Activated T-helper 1 cell treated with anti-CD3 and anti-CD28 coated beads, Interleukin-12 subunit alpha, Interleukin-12 subunit beta, Interleukin-2, Interleukin-4 antibody, amounts not matched to agents 30 ng/mL and 10 ng/mL and 1 ng/mL, durations not matched to agents 14 hours and 24 hours and 36 hours (primary cell): Measurements from ENCODE around the gene CYSRT1. TPM values are rescaled to one million over a fixed set of nuclear protein-coding genes. Genes with fewer than 3 reads are reported as not detected.

Source experiments
- DNase-seq: peaks from one replicate; pipeline ENCODE4 v3.0.0; 2021; ENCODE audit warnings: low spot score
- H3K27ac Mint-ChIP-seq: one replicate; pipeline ENCODE4 v1.8.0; 2021; ENCODE audit warnings: mild to moderate bottlenecking, mixed read lengths
- H3K27me3 Mint-ChIP-seq: one replicate; pipeline ENCODE4 v1.8.0; 2022; ENCODE audit warnings: mild to moderate bottlenecking, moderate library complexity, mixed read lengths; ENCODE audit not compliant: insufficient read depth
- H3K36me3 Mint-ChIP-seq: one replicate; pipeline ENCODE4 v1.8.0; 2021; ENCODE audit warnings: low read depth, mixed read lengths
- H3K4me1 Mint-ChIP-seq: one replicate; pipeline ENCODE4 v1.8.0; 2021; ENCODE audit warnings: low read depth, mixed read lengths
- H3K4me3 Mint-ChIP-seq: one replicate; pipeline ENCODE4 v1.8.0; 2021; ENCODE audit warnings: mild to moderate bottlenecking, moderate library complexity, mixed read lengths
- H3K9me3 Mint-ChIP-seq: one replicate; pipeline ENCODE4 v1.8.0; 2021; ENCODE audit warnings: mixed read lengths
- intact Hi-C: fragments of 100-400 bp; cut with micrococcal nuclease; formaldehyde crosslinking; loops from one replicate; pipeline ENCODE4 v1.15.1; 2024
- total RNA-seq: library from RNA; stranded (reverse); gene quantifications from 2 replicates; pipeline ENCODE4 v1.2.3, GENCODE V29; 2022

Gene CYSRT1
- total RNA-seq, 1 donor from 2014 or later, result 0.60 TPM

DNA sequence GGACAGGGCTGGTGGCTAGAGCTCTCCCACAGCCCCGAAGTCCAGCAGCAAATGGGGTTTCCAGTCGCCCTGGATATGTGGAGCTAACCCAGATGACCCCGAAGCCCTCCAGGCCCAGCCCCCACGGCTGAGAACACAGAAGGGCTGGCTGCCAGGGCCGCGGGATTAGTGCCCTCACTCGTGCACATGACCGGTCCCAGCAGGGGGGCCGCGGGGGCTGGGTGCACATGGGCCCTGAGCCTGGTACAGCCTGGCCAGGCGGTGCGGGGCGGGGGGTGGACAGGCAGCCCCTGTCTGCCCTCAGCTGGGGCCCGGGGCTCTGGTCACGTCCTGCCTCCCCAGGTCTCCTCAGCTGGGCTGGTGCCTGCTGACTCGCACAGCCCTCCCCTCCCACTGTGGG lies 30.6 kb upstream of the CYSRT1 start:
- peaks cover 2% of the 10 kb centered on the region for H3K36me3 Mint-ChIP-seq
- intact Hi-C loops, result no loop called here
- H3K27me3 Mint-ChIP-seq, result no peaks in the 10 kb centered on the region
- no peaks in the 10 kb centered on the region for H3K9me3 Mint-ChIP-seq
- peaks cover 3% of the 10 kb centered on the region for H3K4me1 Mint-ChIP-seq
- no peak overlapping the region for H3K4me3 Mint-ChIP-seq
- H3K27ac Mint-ChIP-seq, result no peak overlapping the region
- DNase-seq, result no peak

GRCh38 chr9:137194909-137195308 lies 30.1 kb upstream of the CYSRT1 start:
- intact Hi-C loops, result no loop called here
- Mint-ChIP-seq H3K4me1 (no peaks in the 10 kb centered on the region), H3K27me3 (no peaks in the 10 kb centered on the region)

GRCh38 chr9:137195525-137196220 lies 29.3 kb upstream of the CYSRT1 start:
- Mint-ChIP-seq H3K27me3 (no peaks in the 10 kb centered on the region), H3K4me1 (no peaks in the 10 kb centered on the region), H3K36me3 (peaks cover 2% of the 10 kb centered on the region), H3K4me3 (peak overlapping the region; percentile 26), H3K27ac (no peak overlapping the region), H3K9me3 (no peaks in the 10 kb centered on the region)
- DNase-seq, result no peak
- intact Hi-C loops, result no loop called here

More at GRCh38 chr9:137194909-137195308, 30.1 kb upstream of the CYSRT1 start:
- peaks cover 2% of the 10 kb centered on the region for H3K36me3 Mint-ChIP-seq
- no peak for DNase-seq
- no peaks in the 10 kb centered on the region for H3K9me3 Mint-ChIP-seq
- H3K4me3 Mint-ChIP-seq, result no peak overlapping the region
- H3K27ac Mint-ChIP-seq, result no peak overlapping the region

DNA sequence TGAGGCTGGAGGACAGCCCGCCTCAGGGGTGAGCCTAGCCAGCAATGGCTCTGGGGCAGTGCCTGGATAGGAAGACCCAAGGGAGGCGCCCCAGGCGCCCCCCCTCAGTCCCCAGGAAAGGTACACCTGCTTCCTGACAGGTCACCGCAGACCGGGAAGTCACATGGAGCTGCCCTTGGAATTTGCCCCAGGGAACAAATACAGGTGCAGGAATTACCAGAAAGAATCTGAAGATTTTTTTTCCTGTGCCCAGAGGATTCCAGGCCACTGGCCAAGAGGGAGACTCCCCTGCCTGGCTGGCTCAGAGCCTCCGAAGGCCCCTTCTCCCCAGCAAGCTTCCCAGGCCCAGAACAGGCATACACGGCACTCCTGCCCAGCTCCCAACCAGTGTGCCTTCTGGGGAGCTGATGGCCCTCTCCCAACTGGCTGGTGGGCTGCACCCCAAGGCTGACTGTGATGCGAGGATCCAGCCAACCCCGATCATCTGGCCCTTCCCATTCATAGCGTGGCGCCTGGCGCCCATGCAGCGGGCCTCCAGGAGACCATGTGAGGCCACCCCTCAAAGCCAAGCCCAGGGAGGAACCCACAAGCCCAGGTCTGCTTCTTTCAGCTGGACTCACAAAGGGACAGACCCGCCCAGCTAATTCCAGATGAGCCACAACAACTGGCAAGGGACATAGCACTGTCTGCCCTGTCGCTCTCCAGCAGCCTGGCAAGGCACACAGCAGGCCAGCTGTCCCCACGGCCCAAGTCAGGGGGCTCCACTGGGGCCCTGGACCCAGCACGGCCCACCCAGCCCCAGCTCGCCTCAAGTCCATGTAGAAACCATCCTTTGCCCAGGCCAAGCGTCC lies 26.7 kb upstream of the CYSRT1 start:
- Mint-ChIP-seq H3K27me3 (no peaks in the 10 kb centered on the region), H3K4me1 (peaks cover 11% of the 10 kb centered on the region), H3K36me3 (peaks cover 4% of the 10 kb centered on the region), H3K9me3 (no peaks in the 10 kb centered on the region), H3K27ac (no peak overlapping the region), H3K4me3 (peak overlapping the region; percentile 60)
- intact Hi-C loops, result no loop called here
- DNase-seq, result no peak

- intact Hi-C loops, result no loop called here
- Mint-ChIP-seq H3K27me3 (no peaks in the 10 kb centered on the region), H3K36me3 (peaks cover 4% of the 10 kb centered on the region), H3K9me3 (no peaks in the 10 kb centered on the region), H3K27ac (no peak overlapping the region), H3K4me3 (peak overlapping the region; percentile 60), H3K4me1 (peaks cover 13% of the 10 kb centered on the region)
- DNase-seq, result no peak
Observed at GRCh38 chr9:137198902-137199283, 26.1 kb upstream of the CYSRT1 start.

DNA sequence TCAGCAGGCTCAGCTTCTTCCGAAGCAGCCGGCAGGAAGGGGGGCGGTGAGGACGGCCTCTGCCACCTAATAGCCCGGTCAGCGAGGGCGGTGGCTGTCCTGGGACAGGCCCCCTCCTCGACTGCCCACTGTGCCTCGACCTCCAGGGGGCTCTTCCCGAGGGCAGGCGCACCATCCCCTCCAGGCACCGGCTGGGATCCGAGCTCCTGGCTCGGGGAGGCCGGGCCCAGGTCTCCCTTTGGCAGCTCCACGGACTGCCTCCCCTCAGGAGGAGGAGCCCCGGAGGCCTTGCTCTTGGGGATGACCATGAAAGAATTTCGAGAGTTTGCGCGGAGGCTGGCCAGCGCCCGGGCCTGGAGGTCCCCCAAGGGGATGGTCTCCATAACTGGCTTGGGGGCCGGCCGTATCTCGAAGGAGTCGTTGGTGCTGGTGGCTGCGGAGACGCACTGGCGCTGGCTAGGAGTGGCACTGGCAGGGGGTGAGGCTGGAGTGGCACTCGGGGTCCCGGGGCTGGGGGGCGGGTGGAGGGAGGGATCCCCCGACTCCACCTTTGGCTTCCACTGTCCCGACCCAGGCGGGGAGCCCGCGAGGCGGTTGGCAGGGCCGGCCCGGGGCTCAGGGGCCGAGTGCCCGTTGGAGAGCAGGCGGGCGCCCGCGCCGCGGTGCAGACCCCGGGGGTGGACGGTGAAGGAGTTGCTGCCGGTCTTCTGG lies 25.4 kb upstream of the CYSRT1 start:
- H3K4me3 Mint-ChIP-seq, result peak overlapping the region; percentile 85
- H3K27ac Mint-ChIP-seq, result no peak overlapping the region

GRCh38 chr9:137200311-137201204 lies 24.4 kb upstream of the CYSRT1 start, which contains the start of gene TPRN:
TSS of gene TPRN (minus strand) at chr9:137200741. CDS start at chr9:137200711, 30 bp downstream.
- intact Hi-C loops, result loop anchor here (1.0 kb wide), 6 partner anchors 12 to 71 kb away; partner anchors contain the start of genes ANAPC2, SSNA1 and TUBB4B
- Mint-ChIP-seq H3K4me3 (peak within 1 kb of the TSS; percentile 85), H3K9me3 (no peaks in the 10 kb centered on the region), H3K27ac (peak within 1 kb of the TSS; percentile 75), H3K27me3 (no peaks in the 10 kb centered on the region), H3K36me3 (peaks cover 5% of the 10 kb centered on the region), H3K4me1 (peaks cover 23% of the 10 kb centered on the region)
- peak; percentile 99 for DNase-seq

More for the DNA sequence above, 25.4 kb upstream of the CYSRT1 start:
- peaks cover 20% of the 10 kb centered on the region for H3K4me1 Mint-ChIP-seq
- intact Hi-C loops, result loop anchor here (1.0 kb wide), 6 partner anchors 11 to 70 kb away; partner anchors contain the start of genes ANAPC2, SSNA1 and TUBB4B
- H3K36me3 Mint-ChIP-seq, result peaks cover 5% of the 10 kb centered on the region
- no peak for DNase-seq
- no peaks in the 10 kb centered on the region for H3K9me3 Mint-ChIP-seq
- H3K27me3 Mint-ChIP-seq, result no peaks in the 10 kb centered on the region

GRCh38 chr9:137201205-137201868 lies 23.6 kb upstream of the CYSRT1 start:
- Mint-ChIP-seq H3K4me3 (peak overlapping the region; percentile 83), H3K9me3 (no peaks in the 10 kb centered on the region), H3K27ac (peak overlapping the region; percentile 75), H3K27me3 (no peaks in the 10 kb centered on the region), H3K36me3 (peaks cover 6% of the 10 kb centered on the region), H3K4me1 (peaks cover 28% of the 10 kb centered on the region)
- intact Hi-C loops, result no loop called here
- no peak for DNase-seq

DNA sequence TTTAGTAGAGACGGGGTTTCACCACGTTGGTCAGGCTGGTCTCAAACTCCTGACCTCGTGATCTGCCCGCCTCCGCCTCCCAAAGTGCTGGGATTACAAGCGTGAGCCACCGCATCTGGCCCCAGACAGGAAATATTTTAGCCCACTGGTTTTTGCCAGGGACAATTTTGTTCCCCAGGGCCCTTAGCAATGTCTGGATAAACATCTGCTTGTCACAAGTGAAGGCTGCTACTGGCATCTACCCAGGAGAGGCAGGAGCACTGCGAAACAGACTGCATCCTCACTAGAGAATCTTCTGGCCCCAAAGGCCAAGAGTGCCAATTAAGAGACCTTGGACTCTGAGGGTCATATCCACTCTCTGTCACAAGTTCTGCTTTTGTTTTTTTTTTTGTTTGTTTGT lies 22.0 kb upstream of the CYSRT1 start:
- Mint-ChIP-seq H3K27me3 (no peaks in the 10 kb centered on the region), H3K4me3 (peak overlapping the region; percentile 11), H3K36me3 (peaks cover 16% of the 10 kb centered on the region), H3K4me1 (peaks cover 42% of the 10 kb centered on the region), H3K27ac (no peak overlapping the region), H3K9me3 (no peaks in the 10 kb centered on the region)
- intact Hi-C loops, result no loop called here
- no peak for DNase-seq

GRCh38 chr9:137204731-137205125 lies 20.2 kb upstream of the CYSRT1 start:
- H3K27ac Mint-ChIP-seq, result peak overlapping the region; percentile 87
- intact Hi-C loops, result loop anchor here (1.0 to 2.0 kb wide), 4 partner anchors 16 to 54 kb away; partner anchors contain the start of genes ANAPC2, NELFB and SSNA1
- H3K4me3 Mint-ChIP-seq, result peak overlapping the region; percentile 95
- no peaks in the 10 kb centered on the region for H3K27me3 Mint-ChIP-seq
- H3K4me1 Mint-ChIP-seq, result peaks cover 42% of the 10 kb centered on the region
- DNase-seq, result no peak
- H3K9me3 Mint-ChIP-seq, result no peaks in the 10 kb centered on the region
- H3K36me3 Mint-ChIP-seq, result peaks cover 20% of the 10 kb centered on the region
